Subcutaneous adipose tissue (tissue), 4 donors: Measurements from ENCODE around the gene ULK1. TPM values are rescaled to one million over a fixed set of nuclear protein-coding genes. Genes with fewer than 3 reads are reported as not detected.

Experiments
- small RNA-seq: library from RNA; depleted of rRNA; stranded (forward); fragments of <200 nt; gene quantifications from one replicate; pipeline ENCODE3, GENCODE V24; 2016
- total RNA-seq, 4 donors: library from RNA; depleted of rRNA; stranded (reverse); fragments of >200 nt; gene quantifications; one replicate each; pipeline ENCODE4 v1.1.0, GENCODE V29; 2016

Gene ULK1
- total RNA-seq, 4 donors from 2014 or later = 10.9 to 35.8 (median 16.3) TPM

Small RNA genes within 50 kb of the gene (small RNA-seq; reads per million reads assigned to genes)
- not detected for gene AC131009.3

Other genes starting within 250 kb of the ULK1 start
- 10 to 100 TPM; 31.6 to 50.5 (median 42.0) TPM for gene SFSWAP, start 183.5 kb upstream of the ULK1 start, total RNA-seq
- 10 to 100 TPM in 3 of 4 donors, 1 to 10 TPM in 1; 4.6 to 15.4 (median 12.9) TPM for gene MMP17, start 66.2 kb upstream of the ULK1 start, total RNA-seq
- gene PUS1, start 34.7 kb downstream of the ULK1 start, total RNA-seq = 10 to 100 TPM in 3 of 4 donors, 1 to 10 TPM in 1; 8.2 to 23.4 (median 14.8) TPM
- 10 to 100 TPM; 20.5 to 33.7 (median 23.4) TPM for gene EP400, start 55.3 kb downstream of the ULK1 start, total RNA-seq
- gene DDX51, start 249.7 kb downstream of the ULK1 start, total RNA-seq = 10 to 100 TPM in 2 of 4 donors, 1 to 10 TPM in 2; 6.8 to 18.6 (median 9.5) TPM
- gene NOC4L, start 249.8 kb downstream of the ULK1 start, total RNA-seq = 10 to 100 TPM in 1 of 4 donors, 1 to 10 TPM in 3; 5.4 to 10.2 (median 7.5) TPM